NCI-H1694 treated with DMSO at 0.1 percent for 48 hours (cell line): ENCODE data around the gene F2R.
"Not testable (repeated sequence)": the region's sequence is repeated elsewhere in the genome, so short reads cannot be mapped to it uniquely, and the experiment has no call there.

Source experiments
- DNase-seq: peaks from one replicate; lab custom pipeline; 2025; lab: John Stamatoyannopoulos, UW

Gene F2R

DNA sequence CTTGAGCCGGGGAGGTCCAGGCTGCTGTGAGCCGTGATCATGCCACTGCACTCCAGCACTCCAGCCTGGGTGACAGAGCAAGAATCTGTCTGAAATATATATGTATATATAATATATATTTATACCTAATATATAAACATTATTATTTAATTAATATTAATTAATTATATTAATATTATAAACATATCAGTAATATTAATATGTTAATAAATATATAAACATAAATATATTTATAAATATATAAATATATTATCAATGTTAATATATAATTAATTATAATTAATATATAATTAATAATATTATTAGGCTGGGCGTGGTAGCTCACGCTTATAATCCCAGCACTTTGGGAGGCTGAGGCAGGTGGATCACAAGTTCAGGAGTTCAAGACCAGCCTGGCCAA is 41.1 kb downstream of the F2R start:
- DNase-seq: no peak

DNA sequence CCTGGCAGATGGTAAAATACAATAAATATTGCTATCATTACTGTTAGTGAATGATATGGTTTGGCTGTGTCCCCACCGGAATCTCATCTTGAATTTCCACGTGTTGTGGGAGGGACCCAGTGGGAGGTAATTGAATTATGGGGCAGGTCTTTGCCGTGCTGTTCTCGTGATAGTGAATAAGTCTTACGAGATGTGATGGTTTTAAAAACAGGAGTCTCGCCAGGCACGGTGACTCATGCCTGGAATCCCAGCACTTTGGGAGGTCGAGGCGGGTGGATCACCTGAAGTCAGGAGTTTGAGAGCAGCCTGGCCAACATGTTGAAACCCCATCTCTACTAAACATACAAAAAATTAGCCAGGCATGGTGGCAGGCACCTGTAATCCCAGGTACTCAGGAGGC is 45.2 kb downstream of the F2R start:
- not testable (repeated sequence) for DNase-seq

DNA sequence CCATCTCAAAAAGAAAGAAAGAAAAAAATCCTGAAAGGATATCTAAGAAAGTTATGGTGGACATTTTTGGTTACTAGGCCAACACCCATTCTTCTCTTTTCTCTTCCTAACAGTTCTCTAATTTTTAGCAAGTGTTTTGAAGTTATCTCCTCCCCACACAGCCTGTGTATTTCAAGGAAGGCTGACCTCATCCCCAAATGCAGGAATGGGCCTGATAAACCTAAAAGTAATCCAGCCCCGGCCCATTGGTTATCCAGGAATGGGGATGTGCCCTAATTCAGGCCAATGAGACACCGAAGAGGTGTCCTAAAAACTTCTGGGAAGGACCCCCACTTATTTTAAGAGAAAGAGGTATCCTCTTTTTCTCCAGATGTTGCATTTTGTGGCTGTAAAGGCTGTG is 46.6 kb downstream of the F2R start:
- DNase-seq: no peak

DNA sequence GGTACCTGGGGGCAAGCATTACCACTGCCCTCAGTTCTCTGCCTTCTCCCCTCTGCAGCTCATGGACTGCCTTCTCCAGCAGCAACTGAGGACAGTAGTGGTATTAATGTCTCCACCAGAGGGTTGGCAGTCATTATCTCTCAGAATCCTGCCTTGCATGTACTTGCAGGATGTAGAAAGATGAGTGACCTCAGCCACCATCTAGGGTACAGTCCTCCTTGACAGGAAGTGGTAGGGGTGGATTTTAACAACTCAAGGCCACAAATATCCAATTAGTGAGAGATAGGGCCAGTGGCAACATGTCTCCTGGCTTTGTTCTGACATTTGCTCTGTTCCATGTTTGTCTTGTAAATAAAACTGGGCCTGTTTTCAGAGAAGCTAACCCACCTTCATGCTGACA is 47.2 kb downstream of the F2R start:
- DNase-seq: no peak

DNA sequence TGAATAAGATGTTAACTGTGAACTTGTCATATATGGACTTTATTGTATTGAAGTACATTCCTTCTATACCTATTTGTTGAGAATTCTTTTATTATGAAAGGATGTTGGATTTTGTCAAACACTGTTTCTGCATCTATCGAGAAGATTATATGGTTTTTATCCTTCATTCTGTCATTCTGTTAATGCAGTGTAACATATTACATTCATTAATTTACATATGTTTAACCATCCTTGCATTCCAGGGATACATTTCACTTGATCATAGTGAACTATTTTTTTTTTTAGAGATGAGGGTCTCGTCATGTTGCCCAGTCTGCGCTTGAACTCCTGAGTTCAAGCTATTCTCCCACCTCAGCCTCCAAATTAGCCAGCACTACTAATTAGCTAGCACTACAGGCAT is 48.4 kb downstream of the F2R start:
- no peak for DNase-seq

DNA sequence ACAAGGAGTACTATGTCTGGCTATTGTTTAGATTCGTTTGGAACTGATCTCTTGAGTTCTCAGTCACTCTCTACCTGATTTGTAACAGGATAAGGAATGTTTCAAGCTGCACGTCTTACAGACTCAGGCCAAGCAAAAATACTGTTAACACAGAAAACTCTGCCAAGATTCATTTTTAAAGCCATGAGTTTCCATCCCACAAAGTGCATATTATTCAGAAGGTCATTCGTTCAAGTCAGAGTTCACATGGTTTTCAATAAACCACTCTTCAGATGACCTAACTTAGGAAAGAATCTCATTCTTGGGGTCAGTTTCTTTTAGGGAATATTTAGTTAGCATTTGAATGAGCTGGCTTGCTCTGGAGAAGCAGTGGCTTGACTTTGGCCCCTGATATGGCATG is 49.3 kb downstream of the F2R start:
- DNase-seq: no peak

DNA sequence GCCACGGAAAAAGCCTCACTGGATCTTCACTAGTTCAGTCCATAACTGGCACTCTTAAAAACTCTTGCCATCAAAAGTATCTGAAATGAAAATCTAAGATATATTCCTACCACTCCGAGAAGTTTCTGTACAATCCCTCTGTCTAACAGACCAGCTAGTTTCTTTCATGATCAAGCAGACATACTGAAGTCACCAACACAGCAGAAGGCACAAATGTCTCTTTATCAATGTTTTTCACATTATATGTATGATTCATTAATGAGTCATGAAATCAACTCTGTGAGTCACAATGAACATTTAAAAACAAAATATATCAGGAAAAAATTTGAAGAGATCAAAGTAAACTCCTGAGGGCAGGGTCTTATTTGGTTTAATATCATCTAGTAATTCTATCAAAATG is 50.8 kb downstream of the F2R start:
- no peak for DNase-seq

DNA sequence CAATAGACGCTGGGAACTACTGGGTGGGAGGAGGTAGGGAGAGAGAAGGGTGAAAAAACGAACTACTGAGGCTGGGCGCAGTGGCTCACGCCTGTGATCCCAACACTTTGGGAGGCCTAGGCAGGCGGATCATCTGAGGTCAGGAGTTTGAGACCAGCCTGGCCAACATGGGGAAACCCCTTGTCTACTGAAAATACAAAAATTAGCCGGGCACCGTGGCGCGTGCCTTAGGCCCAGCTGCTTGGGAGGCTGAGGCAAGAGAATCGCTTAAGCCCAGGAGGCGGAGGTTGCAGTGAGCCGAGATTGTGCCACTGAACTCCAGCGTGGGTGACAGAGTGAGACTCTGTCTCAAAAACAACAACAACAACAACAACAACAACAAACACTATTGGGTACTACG is 55.1 kb downstream of the F2R start:
- DNase-seq: not testable (repeated sequence)

DNA sequence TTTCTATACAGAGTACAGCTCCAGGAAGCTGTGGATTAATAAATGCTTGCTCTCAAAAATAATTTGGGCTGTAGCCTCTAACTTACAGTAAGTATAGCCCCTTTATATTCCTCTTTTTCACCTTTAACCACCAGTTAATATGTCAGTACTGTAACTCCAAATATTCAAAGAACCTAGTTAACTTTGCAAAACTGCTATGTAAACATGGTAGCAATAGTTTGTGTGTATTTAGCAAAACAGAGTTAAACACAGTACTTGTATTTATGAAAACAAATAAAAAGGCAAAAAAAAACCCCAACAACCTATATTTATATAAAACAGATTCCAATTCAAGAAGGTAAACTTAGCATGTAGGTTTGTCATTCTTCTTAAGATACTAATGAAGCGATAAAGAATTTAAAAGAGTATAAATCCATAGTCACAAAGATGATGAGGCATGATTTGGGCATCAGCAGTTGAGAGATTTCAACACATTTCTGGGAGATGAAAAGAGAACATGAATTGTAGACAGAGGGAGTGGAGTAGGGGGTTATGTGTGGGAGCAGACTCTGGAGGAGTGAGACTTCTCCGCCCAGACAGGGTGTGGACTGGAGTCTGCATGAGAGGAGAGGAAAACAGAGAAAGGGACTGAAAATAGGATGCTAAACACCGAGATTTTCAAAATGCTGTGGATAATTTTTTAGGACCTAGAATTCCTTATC is 55.9 kb downstream of the F2R start:
- no peak for DNase-seq

DNA sequence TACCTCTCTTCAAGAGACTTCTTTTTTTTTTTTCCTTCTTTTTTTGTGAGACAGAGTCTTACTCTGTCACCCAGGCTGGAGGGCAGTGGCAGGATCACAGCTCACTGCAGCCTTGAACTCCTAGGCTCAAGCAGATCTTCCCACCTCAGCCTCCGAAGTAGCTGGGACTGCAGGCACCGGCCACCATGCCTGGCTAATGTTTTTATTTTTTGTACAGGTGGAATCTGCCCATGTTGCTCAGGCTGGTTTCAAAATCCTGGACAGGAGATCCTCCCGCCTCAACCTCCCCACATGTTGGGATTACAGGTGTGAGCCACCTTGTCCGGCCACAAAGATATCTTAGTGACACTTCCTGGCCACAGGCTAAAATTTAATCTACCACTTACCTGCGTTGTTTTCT is 60.0 kb downstream of the F2R start:
- DNase-seq: no peak

DNA sequence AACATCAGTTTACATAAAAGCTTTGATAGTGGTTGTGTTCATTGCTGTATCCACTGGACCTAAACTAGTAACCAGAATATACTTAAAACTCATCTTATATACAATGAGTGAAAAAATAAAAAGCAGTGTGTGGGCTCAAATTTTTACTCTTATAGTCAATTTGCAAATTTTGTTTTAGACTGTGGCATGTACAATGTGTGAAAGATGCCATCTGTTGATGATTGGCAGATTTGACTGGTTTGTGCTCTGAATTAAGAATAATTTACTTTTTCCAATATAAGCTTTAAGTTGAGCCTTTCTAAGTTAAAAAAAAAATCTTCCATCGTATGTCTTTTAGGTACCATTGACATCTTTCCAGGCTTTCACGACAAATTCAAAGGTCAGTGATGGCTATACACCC is 60.5 kb downstream of the F2R start:
- no peak for DNase-seq

DNA sequence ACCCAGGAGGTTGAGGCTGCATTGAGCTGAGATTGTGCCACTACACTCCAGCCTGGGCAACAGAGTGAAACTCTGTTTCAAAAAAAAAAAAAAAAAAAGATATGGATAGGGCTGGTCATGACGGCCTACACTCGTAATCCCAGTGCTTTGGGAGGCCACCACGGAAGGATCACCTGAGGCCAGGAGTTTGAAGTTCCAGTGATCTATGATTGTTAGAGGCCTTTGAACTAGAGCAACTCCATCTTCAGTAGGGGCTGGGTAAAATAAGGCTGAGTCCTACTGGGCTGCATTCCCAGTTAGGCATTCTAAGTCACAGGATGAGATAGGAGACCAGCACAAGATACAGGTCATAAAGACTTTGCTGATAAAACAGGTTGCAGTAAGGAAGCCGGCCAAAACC is 64.7 kb downstream of the F2R start:
- DNase-seq: not testable (repeated sequence)

DNA sequence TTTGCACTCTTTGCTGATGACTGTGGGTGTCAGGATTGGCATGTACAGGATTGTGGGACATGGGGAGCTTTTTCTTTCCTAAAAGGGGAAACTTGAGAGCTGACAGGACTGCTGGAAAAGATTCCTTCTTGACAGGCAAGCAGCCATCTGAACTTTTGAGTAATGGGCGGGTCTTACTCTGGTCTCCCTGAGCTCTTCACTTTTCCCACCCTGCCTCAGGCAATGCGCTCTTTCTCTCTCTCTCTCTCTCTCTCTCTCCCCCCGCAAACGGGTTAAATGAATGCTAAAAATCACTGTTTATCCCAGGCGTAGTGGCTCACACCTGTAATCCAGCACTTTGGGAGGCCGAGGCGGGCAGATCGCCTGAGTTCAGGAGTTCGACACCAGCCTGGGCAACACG is 65.8 kb downstream of the F2R start:
- DNase-seq: no peak

DNA sequence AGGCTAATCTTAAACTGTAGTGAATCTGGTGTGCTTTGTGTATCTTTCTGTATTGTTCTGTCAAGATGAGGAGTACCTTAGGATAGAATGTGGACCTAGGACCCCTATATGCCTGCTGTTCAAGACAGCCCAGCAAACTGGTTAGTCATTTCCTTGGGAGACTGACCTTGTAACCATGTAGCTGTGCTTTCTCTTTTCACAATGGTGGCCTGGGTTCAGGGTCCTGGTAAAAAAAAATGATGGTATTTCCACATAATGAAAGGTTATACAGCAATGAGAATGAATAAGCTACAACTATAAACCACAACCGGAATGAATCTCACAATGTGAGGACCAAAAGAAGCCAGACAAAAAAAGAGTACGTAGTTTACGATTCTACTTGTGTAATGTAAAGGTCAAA is 66.5 kb downstream of the F2R start:
- no peak for DNase-seq
